ENCODE measurements around the gene UTP25. TPM values are rescaled to one million over a fixed set of nuclear protein-coding genes. Genes with fewer than 3 reads are reported as not detected.

UTP25 gene
- total and polyA plus RNA-seq, 2 of the 4 experiments (the other 2 are of a cell fraction) = 7.1 to 17.4 TPM

- Histone ChIP-seq H3K4ac (ENCODE audit: low read depth, low read length) (no peak overlapping the region), H3K4me3 (ENCODE audit: insufficient read depth, low read depth, low read length) (no peak overlapping the region), H2AK9ac (replicated peaks; ENCODE audit: low read depth, low read length, poor library complexity) (no peak overlapping the region), H3K14ac (replicated peaks; ENCODE audit: low read depth, low read length) (no peak overlapping the region), H3K79me1 (ENCODE audit: low read depth in 1 of 2, low read length in 2 of 2) (no peaks in the 10 kb centered on the region), H2BK15ac (ENCODE audit: low read depth, low read length) (no peak overlapping the region), H3K4me1 (ENCODE audit: control insufficient read depth, insufficient read depth, low read length) (no peaks in the 10 kb centered on the region), H3K23ac (ENCODE audit: low read depth, low read length) (no peak overlapping the region), H3K9ac (ENCODE audit: low read depth, low read length) (no peak overlapping the region), H3K27me3 (ENCODE audit: control insufficient read depth, insufficient read depth, low read length) (no peaks in the 10 kb centered on the region), H3K9me1 (ENCODE audit: insufficient read depth, low read length) (peaks cover 3% of the 10 kb centered on the region), H2AFZ (replicated peaks; ENCODE audit: low read length, poor library complexity) (no peak overlapping the region), H2BK5ac (ENCODE audit: low read depth, low read length, poor library complexity, severe bottlenecking) (no peak overlapping the region), H4K5ac (ENCODE audit: low read depth, low read length) (no peak overlapping the region), H3K4me2 (ENCODE audit: low read depth, low read length) (no peak overlapping the region), H3K9me3 (ENCODE audit: control insufficient read depth, insufficient read depth, low read length) (no peaks in the 10 kb centered on the region), H3K18ac (ENCODE audit: low read depth, low read length) (no peak overlapping the region), H2BK120ac (ENCODE audit: low read depth, low read length) (no peak overlapping the region), H3K27ac (ENCODE audit: insufficient read depth, low read length) (no peak overlapping the region), H4K91ac (ENCODE audit: insufficient read depth, low read depth, low read length) (no peak overlapping the region), H3K56ac (ENCODE audit: extremely low read depth, insufficient read depth, low read length) (no peak overlapping the region), H3K36me3 (ENCODE audit: control insufficient read depth, insufficient read depth, low read length) (no peaks in the 10 kb centered on the region), H2AK5ac (ENCODE audit: low read depth, low read length) (no peak overlapping the region), H2BK20ac (ENCODE audit: low read depth, low read length) (no peak overlapping the region), H4K8ac (ENCODE audit: low read depth in 2 of 2, low read length in 2 of 2) (no peak overlapping the region), H4K20me1 (ENCODE audit: insufficient read depth, low read length) (no peaks in the 10 kb centered on the region)
- ATAC-seq (ENCODE audit: low read depth) (no peak), DNase-seq (no peak)
- intact Hi-C loops (cut with micrococcal nuclease) (loop anchor here (5.0 to 10.0 kb wide), 2 partner anchors 219 to 884 kb away; no protein-coding TSS in a partner anchor), dilution Hi-C loops (cut with HindIII; ENCODE audit: low sequenced_read_pairs, unreplicated experiment) (loop anchor here (25.0 kb wide), 1 partner anchor 166 kb away; no protein-coding TSS in a partner anchor), in situ Hi-C loops (cut with MboI; ENCODE audit: low sequenced_read_pairs) (no loop called here)
- ChIA-PET CTCF (no interaction called here), POLR2A (ENCODE audit: unreplicated experiment) (no interaction called here)
- BruUV-seq (replicated peaks) = no TSS peak
- TF ChIP-seq BHLHE40 (IDR thresholded peaks at IDR 0.05; ENCODE audit: low read depth, low read length) (no peak), MXI1 (IDR thresholded peaks at IDR 0.05; ENCODE audit: borderline replicate concordance, low read depth, low read length) (no peak), ELK1 (IDR thresholded peaks at IDR 0.05; ENCODE audit: borderline replicate concordance, low read depth, low read length) (no peak), USF2 (IDR thresholded peaks at IDR 0.05; ENCODE audit: low read depth, low read length) (no peak), CEBPB (IDR thresholded peaks at IDR 0.05; ENCODE audit: low read depth, low read length) (no peak), RAD21 (IDR thresholded peaks at IDR 0.05; ENCODE audit: low read length) (no peak), FOS (IDR thresholded peaks at IDR 0.05; ENCODE audit: low read depth, low read length) (no peak)
- WGBS, 2 experiments (ENCODE audit: extremely low coverage in 2 of 2, insufficient read length in 1 of 2) = 60% methylated on average over 1 of the region's 4 CpGs; no CpG with 5 or more reads in 1 of the 2 experiments
Observed at GRCh38 chr1:209820986-209821385, 6.8 kb upstream of the UTP25 start.
